Endothelial cell of umbilical vein (primary cell): Measurements from ENCODE around the gene MACO1. TPM values are rescaled to one million over a fixed set of nuclear protein-coding genes. Genes with fewer than 3 reads are reported as not detected.

Source experiments
- BruUV-seq: library from RNA; stranded (reverse); fragments of 400-500 nt; replicated peaks from 2 replicates; lab custom pipeline; 2021; lab: Mats Ljungman, UMichigan
- CTCF ChIA-PET: fragments of 300-600, 350-600 bp; sonication (Branson Sonifier 250); formaldehyde crosslinking; loops from one replicate; lab custom pipeline; 2021; ENCODE audit warnings: antibody characterized with exemption, inconsistent platforms; lab: Charles Lee
- POLR2A ChIA-PET: fragments of 300-600, 350-600 bp; sonication (Branson Sonifier 250); formaldehyde crosslinking; loops from one replicate; lab custom pipeline; 2021; ENCODE audit warnings: antibody characterized with exemption, inconsistent platforms; lab: Charles Lee
- DNase-seq: peaks from one replicate; pipeline ENCODE4 v3.0.0-alpha.2; 2011; ENCODE audit warnings: low read depth, low spot score
- FAIRE-seq: peaks from 2 replicates; lab custom pipeline; 2011; peaks lifted over from hg19 to GRCh38; lab: Jason Lieb, UNC
- H2AFZ ChIP-seq: 2 replicates; pipeline ENCODE4 v1.6.0; 2012; ENCODE audit warnings: low read depth, low read length, control low read depth, inconsistent platforms
- H3K27ac ChIP-seq: 2 replicates; pipeline ENCODE4 v1.5.1; 2011; ENCODE audit warnings: low read depth, mild to moderate bottlenecking, control low read depth, low read length, moderate library complexity; ENCODE audit not compliant: insufficient read depth
- H3K27me3 ChIP-seq, 2 experiments: 2 replicates each; pipeline versions ENCODE4 v1.6.0 to v1.6.1; 2011; ENCODE audit warnings: low read length in 2 of 2, mixed read lengths in 1 of 2; ENCODE audit not compliant: control insufficient read depth in 2 of 2, insufficient read depth in 2 of 2
- H3K36me3 ChIP-seq, 2 experiments: 2 replicates in 1 of 2; 3 replicates in 1 of 2; pipeline ENCODE4 v1.5.1; 2011; ENCODE audit warnings: low read length in 2 of 2, mild to moderate bottlenecking in 1 of 2, moderate library complexity in 1 of 2; ENCODE audit not compliant: control insufficient read depth in 2 of 2, insufficient read depth in 2 of 2; ENCODE audit errors: extremely low read depth in 1 of 2
- H3K4me1 ChIP-seq: 3 replicates; pipeline ENCODE4 v1.5.1; 2011; ENCODE audit warnings: mild to moderate bottlenecking, low read length; ENCODE audit not compliant: control insufficient read depth, insufficient read depth; ENCODE audit errors: extremely low read depth
- H3K4me2 ChIP-seq: 2 replicates; pipeline ENCODE4 v1.6.1; 2011; ENCODE audit warnings: low read length, control low read depth, mixed read lengths; ENCODE audit not compliant: insufficient read depth
- H3K4me3 ChIP-seq, 3 experiments: fragments of 200-600 bp in 1 of 3; sonication (generic), shearing (Covaris generic) in 1 of 3; replicated peaks in 1 of 3; 2 replicates each; pipeline ENCODE4 v1.5.1; 2011 to 2016; ENCODE audit warnings: control low read depth in 3 of 3, low read length in 3 of 3, mild to moderate bottlenecking in 2 of 3, inconsistent platforms in 1 of 3, low read depth in 1 of 3, moderate library complexity in 1 of 3; ENCODE audit not compliant: insufficient read depth in 1 of 3
- H3K79me2 ChIP-seq: 2 replicates; pipeline ENCODE4 v1.6.0; 2012; ENCODE audit warnings: low read length, inconsistent platforms; ENCODE audit not compliant: control insufficient read depth, insufficient read depth
- H3K9ac ChIP-seq: replicated peaks from 2 replicates; pipeline ENCODE3; 2011; ENCODE audit warnings: low read length, control low read depth; ENCODE audit not compliant: insufficient read depth; ENCODE audit errors: extremely low read depth
- H3K9me1 ChIP-seq: replicated peaks from 3 replicates; pipeline ENCODE4 v1.6.0; 2011; ENCODE audit warnings: mild to moderate bottlenecking, low read length; ENCODE audit not compliant: control insufficient read depth, insufficient read depth; ENCODE audit errors: extremely low read depth
- H3K9me3 ChIP-seq: replicated peaks from 2 replicates; pipeline ENCODE4 v1.5.1; 2012; ENCODE audit warnings: low read length, inconsistent platforms; ENCODE audit not compliant: control insufficient read depth, insufficient read depth
- H4K20me1 ChIP-seq: replicated peaks from 2 replicates; pipeline ENCODE3; 2011; ENCODE audit warnings: mild to moderate bottlenecking, low read length; ENCODE audit not compliant: control insufficient read depth, insufficient read depth; ENCODE audit errors: extremely low read depth
- CTCF ChIP-seq, 2 donors: IDR thresholded peaks; 1 replicate in 1 of 2; 2 replicates in 1 of 2; pipeline ENCODE4 v1.5.1; 2011; ENCODE audit warnings: low read length in 2 of 2, mild to moderate bottlenecking in 2 of 2, moderate library complexity in 2 of 2, control low read depth in 1 of 2, inconsistent platforms in 1 of 2, low read depth in 1 of 2; ENCODE audit not compliant: insufficient read depth in 1 of 2; ENCODE audit errors: extremely low read depth in 1 of 2
- EZH2 ChIP-seq: IDR thresholded peaks from 2 replicates; pipeline ENCODE4 v1.6.1; 2012; ENCODE audit warnings: borderline replicate concordance, low read depth, mild to moderate bottlenecking, moderate library complexity, low read length, inconsistent platforms; ENCODE audit not compliant: severe bottlenecking
- FOS ChIP-seq: IDR thresholded peaks from 2 replicates; pipeline ENCODE4 v1.6.1; 2011; ENCODE audit warnings: mild to moderate bottlenecking, low read length, moderate library complexity, borderline replicate concordance; ENCODE audit not compliant: insufficient read depth
- GATA2 ChIP-seq: IDR thresholded peaks from 2 replicates; pipeline ENCODE4 v1.7.0; 2011; ENCODE audit warnings: low read depth, mild to moderate bottlenecking, moderate library complexity, mixed read lengths, low read length; ENCODE audit not compliant: insufficient read length, insufficient read depth
- JUN ChIP-seq: IDR thresholded peaks from 2 replicates; pipeline ENCODE4 v1.6.1; 2011; ENCODE audit warnings: borderline replicate concordance, low read depth; ENCODE audit not compliant: insufficient read length, insufficient read depth
- MAX ChIP-seq: IDR thresholded peaks from 2 replicates; pipeline ENCODE4 v1.6.1; 2011; ENCODE audit not compliant: insufficient read depth, insufficient read length
- MYC ChIP-seq: IDR thresholded peaks from one replicate; pipeline ENCODE4 v1.6.1; 2011; ENCODE audit warnings: mild to moderate bottlenecking, low read depth, low read length
- POLR2A ChIP-seq: IDR thresholded peaks from 2 replicates; pipeline ENCODE4 v1.6.1; 2012; ENCODE audit warnings: low read depth, mild to moderate bottlenecking, control low read depth, low read length
- POLR2AphosphoS5 ChIP-seq: IDR thresholded peaks from 2 replicates; pipeline ENCODE4 v1.6.1; 2012; ENCODE audit warnings: low read depth, mild to moderate bottlenecking, control low read depth, low read length, moderate library complexity; ENCODE audit not compliant: insufficient read depth
- dilution Hi-C: fragments of 300-500 bp; cut with MboI; formaldehyde crosslinking; loops from one replicate; pipeline ENCODE4 v1.15.0; 2019; ENCODE audit warnings: low sequenced_read_pairs; ENCODE audit not compliant: extremely low pct_ligation_motif_present
- intact Hi-C: fragments of 100-400 bp; cut with micrococcal nuclease; formaldehyde crosslinking; loops from one replicate; pipeline ENCODE4 v1.10.0; 2022
- polyA plus RNA-seq, 4 experiments: library from polyadenylated mRNA; depleted of rRNA in 3 of 4; stranded (reverse) in 3 of 4; unstranded in 1 of 4; fragments of >200 nt; gene quantifications; 2 replicates each; pipeline versions ENCODE4 v1.2.1 to v1.2.3, GENCODE V29; 2011 to 2012; ENCODE audit warnings: missing spikeins in 1 of 4
- total RNA-seq: library from RNA; stranded (reverse); gene quantifications from 2 replicates; pipeline ENCODE4 v1.2.3, GENCODE V29; 2021

Gene MACO1
- total and polyA plus RNA-seq, 2 donors (not counting 3 experiments of a cell fraction or from before 2014, with no cell fraction given) = 7.7 to 24.4 TPM

DNA sequence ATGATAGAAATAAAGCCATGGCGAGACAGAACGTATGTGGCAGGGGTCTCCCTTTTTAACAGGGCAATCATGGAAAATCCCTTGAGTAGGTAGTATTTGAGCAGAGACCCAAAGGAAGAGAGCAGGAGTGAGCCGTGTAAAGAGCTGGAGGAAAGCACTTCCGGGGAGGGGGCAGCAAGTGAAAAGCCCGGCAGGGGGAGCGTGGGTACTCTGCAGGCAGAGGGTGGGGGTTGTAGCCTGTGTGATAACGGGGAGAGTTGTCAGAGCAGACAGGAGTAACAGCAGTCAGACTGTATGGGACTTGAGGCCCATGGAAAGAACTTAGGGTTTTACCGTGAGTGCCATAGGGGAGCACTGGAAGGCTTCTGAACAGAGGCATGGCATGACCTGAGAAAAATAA is 61.6 kb downstream of the MACO1 start:
- Histone ChIP-seq H2AFZ (no peak overlapping the region), H3K4me2 (no peak overlapping the region), H3K4me3 (no peak overlapping the region), H3K79me2 (no peaks in the 10 kb centered on the region), H3K4me1 (no peaks in the 10 kb centered on the region), H3K36me3 (peaks cover 11 to 23% of the 10 kb centered on the region in 2 experiments), H4K20me1 (no peaks in the 10 kb centered on the region), H3K9me3 (no peaks in the 10 kb centered on the region), H3K9me1 (no peaks in the 10 kb centered on the region), H3K27me3 (no peaks in the 10 kb centered on the region), H3K27ac (no peak overlapping the region), H3K9ac (no peak overlapping the region)
- TF ChIP-seq MYC (no peak), POLR2AphosphoS5 (no peak), CTCF (IDR thresholded peaks at IDR 0.05; ENCODE audit: extremely low read depth in 1 of 2, insufficient read depth in 1 of 2, low read depth in 1 of 2, low read length in 2 of 2) (no peak), EZH2 (no peak), MAX (no peak), POLR2A (no peak), FOS (no peak), GATA2 (no peak), JUN (no peak)
- ChIA-PET CTCF (interaction anchor here (1.2 kb wide), 1 partner anchor 28 kb away, joined by 5 read pairs; no protein-coding TSS in a partner anchor), POLR2A (no interaction called here)
- no TSS peak for BruUV-seq
- FAIRE-seq (no peak), DNase-seq (no peak)
- intact Hi-C loops (no loop called here), dilution Hi-C loops (no loop called here)
